ENCODE measurements around the gene TUNAR.
"Not testable (repeated sequence)": the region's sequence is repeated elsewhere in the genome, so short reads cannot be mapped to it uniquely, and the experiment has no call there.

The TUNAR gene

DNA sequence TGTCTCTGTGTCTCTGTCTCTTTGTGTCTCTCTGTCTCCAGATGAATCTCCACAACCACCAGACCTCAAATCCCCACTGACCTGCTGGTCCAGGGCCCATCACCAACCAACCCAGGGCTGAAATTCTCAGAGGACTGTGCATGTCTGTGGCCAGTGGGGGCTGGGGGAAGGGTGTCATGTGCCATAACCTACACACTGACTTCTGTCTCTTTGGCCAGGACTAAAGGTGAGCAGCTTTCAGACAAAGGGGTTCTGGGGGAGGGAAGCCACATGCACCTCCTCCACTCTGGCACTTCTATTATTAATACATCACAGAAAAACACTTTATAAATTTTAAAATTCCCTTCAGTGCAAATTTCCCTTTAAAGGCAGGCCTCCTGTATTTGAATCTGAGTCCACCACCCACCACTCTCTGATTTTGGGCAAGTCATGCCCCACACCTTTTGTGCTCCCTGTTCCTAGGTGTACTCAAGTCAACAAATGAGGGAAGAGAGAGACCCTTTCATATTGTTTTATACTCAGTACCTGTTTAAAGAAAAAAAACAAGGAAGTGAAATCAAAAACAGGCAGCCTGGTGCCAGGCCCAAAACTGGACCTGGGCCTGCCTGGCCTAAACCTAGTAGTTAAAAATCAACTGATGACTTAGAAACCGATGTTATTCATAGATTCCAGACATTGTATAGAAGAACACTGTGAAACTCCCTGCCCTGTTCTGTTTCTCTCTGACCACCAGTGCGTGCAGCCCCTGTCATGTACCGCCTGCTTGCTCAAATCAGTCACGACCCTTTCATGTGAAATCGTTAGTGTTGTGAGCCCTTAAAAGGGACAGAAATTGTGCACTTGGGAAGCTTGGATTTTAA lies 80.2 kb downstream of the TUNAR start:
- H3K9me3 Mint-ChIP-seq, result no peaks in the 10 kb centered on the region
- no peak overlapping the region for H3K4me3 Mint-ChIP-seq
- peaks cover 47% of the 10 kb centered on the region for H3K27me3 Mint-ChIP-seq
- no peaks in the 10 kb centered on the region for H3K36me3 Mint-ChIP-seq (ENCODE audit: low read depth)
- no peak overlapping the region for H3K27ac Mint-ChIP-seq
- H3K4me1 Mint-ChIP-seq (ENCODE audit: low read depth), result no peaks in the 10 kb centered on the region
- no peak for DNase-seq

DNA sequence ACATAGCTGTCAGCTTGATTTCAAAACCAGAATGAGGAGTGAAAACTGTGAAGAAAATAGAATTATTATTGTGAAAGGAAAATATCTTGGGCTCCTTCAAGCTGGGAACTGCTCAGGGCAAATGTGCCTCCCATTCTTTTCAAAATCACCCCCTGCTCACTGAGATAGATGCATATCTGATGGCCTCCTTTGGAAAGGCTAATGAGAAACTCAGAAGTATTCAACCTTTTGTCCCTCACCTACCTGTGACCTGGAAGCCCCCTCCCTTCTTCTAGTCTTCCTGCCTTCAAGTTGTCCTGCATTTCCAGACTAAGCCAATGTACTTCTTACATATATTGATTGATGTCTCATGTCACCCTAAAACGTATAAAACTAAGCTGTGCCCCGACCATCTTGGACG lies 81.5 kb downstream of the TUNAR start:
- Mint-ChIP-seq H3K27ac (no peak overlapping the region), H3K4me3 (no peak overlapping the region), H3K9me3 (no peaks in the 10 kb centered on the region), H3K36me3 (ENCODE audit: low read depth) (no peaks in the 10 kb centered on the region), H3K4me1 (ENCODE audit: low read depth) (no peaks in the 10 kb centered on the region), H3K27me3 (peaks cover 35% of the 10 kb centered on the region)
- no peak for DNase-seq

DNA sequence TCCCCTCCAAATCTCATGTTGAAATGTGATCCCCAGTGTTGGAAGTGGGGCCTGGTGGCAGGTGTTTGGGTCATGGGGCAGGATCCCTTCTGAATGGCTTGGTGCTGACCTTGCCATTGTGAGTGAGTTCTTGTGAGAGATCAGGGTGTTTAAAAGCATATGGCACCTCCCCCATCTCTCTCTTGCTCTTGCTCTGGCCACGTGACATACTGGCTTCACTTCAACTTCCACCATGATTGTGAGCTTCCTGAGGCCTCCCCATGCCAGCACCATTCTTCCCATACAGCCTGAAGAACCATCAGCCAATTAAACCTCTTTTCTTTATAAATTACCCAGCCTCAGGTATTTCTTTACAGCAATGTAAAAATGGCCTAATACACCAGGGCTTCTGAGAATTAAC lies 82.7 kb downstream of the TUNAR start:
- Mint-ChIP-seq H3K27ac (no peak overlapping the region), H3K4me3 (no peak overlapping the region), H3K36me3 (ENCODE audit: low read depth) (no peaks in the 10 kb centered on the region), H3K27me3 (peaks cover 31% of the 10 kb centered on the region), H3K4me1 (ENCODE audit: low read depth) (no peaks in the 10 kb centered on the region), H3K9me3 (no peaks in the 10 kb centered on the region)
- no peak for DNase-seq

DNA sequence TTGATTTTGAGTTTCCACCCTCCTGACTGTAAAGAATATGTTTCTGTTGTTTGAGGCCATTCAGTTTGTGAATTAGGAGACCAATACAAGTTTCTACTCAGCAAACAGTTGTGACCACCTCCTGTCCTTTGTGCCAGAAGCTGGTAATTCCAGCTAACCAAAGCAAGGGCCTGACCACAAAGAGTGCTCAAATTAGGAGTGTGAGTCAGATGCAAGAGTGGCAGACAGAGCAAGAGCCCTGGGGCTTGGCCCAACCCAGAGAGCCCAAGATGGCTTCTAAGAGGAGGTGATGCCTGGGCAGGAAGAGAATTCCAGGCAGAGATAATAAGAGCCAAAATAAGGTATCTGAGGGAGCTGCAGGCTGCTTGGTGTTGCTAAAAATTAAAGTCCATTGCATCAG lies 84.8 kb downstream of the TUNAR start:
- H3K4me3 Mint-ChIP-seq, result no peak overlapping the region
- DNase-seq, result no peak
- no peaks in the 10 kb centered on the region for H3K4me1 Mint-ChIP-seq (ENCODE audit: low read depth)
- H3K27ac Mint-ChIP-seq, result no peak overlapping the region
- H3K36me3 Mint-ChIP-seq (ENCODE audit: low read depth), result no peaks in the 10 kb centered on the region
- no peaks in the 10 kb centered on the region for H3K9me3 Mint-ChIP-seq
- H3K27me3 Mint-ChIP-seq, result peaks cover 27% of the 10 kb centered on the region

DNA sequence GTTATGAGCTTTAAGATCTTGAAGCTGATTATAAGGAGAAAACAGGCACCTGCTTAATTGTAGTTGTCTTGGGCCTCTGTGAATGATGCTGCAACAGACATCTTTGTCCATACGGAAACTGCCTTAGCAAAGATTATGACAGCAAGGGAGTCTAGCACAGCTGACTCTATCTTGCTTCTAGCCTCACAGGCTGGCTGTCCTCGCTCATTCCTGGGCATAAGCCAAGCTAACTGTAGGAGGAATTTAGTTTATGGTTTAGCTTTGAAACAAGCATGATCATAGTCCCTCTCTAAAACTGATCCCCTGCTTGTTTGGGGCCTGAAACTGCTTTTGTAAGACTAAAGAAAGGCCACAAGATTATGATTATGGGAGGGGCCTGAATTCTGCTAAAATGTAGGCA lies 88.3 kb downstream of the TUNAR start:
- H3K27ac Mint-ChIP-seq, result no peak overlapping the region
- peaks cover 7% of the 10 kb centered on the region for H3K27me3 Mint-ChIP-seq
- no peaks in the 10 kb centered on the region for H3K4me1 Mint-ChIP-seq (ENCODE audit: low read depth)

DNA sequence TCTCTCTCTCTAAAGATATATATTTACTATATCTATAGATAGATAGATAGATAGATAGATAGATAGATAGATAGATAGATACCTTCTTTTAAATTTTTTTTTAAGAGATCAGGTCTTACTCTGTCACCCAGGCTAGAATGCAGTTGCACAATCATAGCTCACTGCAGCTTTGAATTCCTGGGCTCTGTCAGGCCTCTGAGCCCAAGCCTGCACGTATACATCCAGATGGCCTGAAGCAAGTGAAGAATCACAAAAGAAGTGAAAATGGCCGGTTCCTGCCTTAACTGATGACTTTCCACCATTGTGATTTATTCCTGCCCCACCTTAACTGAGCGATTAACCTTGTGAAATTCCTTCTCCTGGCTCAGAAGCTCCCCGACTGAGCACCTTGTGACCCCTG lies 91.4 kb downstream of the TUNAR start:
- not testable (repeated sequence) for H3K36me3 Mint-ChIP-seq (ENCODE audit: low read depth); H3K9me3 Mint-ChIP-seq; H3K4me3 Mint-ChIP-seq; DNase-seq; H3K4me1 Mint-ChIP-seq (ENCODE audit: low read depth); H3K27me3 Mint-ChIP-seq; H3K27ac Mint-ChIP-seq

More for the DNA sequence above, 88.3 kb downstream of the TUNAR start:
- Mint-ChIP-seq H3K9me3 (no peaks in the 10 kb centered on the region), H3K4me3 (no peak overlapping the region), H3K36me3 (ENCODE audit: low read depth) (no peaks in the 10 kb centered on the region)
- no peak for DNase-seq

Measured in activated T-cell treated with anti-CD3 and anti-CD28 coated beads, Interleukin-2, amount 50 U/mL, for 24 hours (primary cell).